Measurements from ENCODE around the gene APOH. TPM values are rescaled to one million over a fixed set of nuclear protein-coding genes. Genes with fewer than 3 reads are reported as not detected.

The APOH gene
- total and polyA plus RNA-seq, 2 of the 13 experiments (the other 11 are each of a cell fraction or from before 2014, with no cell fraction given) = 4,846 to 5,748 TPM

DNA sequence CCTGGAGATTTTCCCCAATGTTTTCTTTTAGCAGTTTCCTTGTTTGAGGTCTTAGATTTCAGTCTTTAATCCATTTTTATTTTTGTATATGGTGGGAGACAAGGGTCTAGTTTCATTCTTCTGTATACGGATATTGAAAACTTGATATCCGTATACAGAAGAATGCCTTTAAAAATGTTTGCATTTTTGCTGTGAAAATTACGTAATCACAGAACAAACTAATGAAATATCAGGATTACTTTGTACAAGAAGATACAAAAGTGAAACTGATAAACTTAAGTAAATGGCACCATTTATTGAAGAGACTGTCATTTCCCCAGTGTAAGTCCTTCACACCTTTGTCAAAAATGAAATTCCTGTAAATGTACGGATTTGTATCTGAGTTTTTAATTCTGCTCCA, 50.6 kb downstream of the APOH start:
- intact Hi-C loops (cut with micrococcal nuclease; ENCODE audit: unreplicated experiment) (no loop called here), in situ Hi-C loops (cut with HindIII; ENCODE audit: extremely low pct_ligation_motif_present, low pct_unique_long_range_greater_than_20kb) (no loop called here)
- no peaks in the 10 kb centered on the region for H3K27me3 ChIP-seq (ENCODE audit: control insufficient read depth in 1 of 2, insufficient read depth in 2 of 2, low read length in 2 of 2)
- no peaks in the 10 kb centered on the region for H3K9me3 ChIP-seq (ENCODE audit: low read length)
- peak; percentile 81 for TF ChIP-seq CEBPB (IDR thresholded peaks at IDR 0.05; ENCODE audit: borderline replicate concordance, low read depth, low read length)
- no peak for TF ChIP-seq DPF2 (CRISPR knock-in tag; IDR thresholded peaks at IDR 0.05; ENCODE audit: borderline replicate concordance, low read depth)
- H3K4me3 ChIP-seq (replicated peaks in 1 of 3; ENCODE audit: insufficient read depth in 1 of 3, low read depth in 2 of 3, low read length in 3 of 3) = no peak overlapping the region
- H4K20me1 ChIP-seq (ENCODE audit: insufficient read depth, low read length) = no peaks in the 10 kb centered on the region
- BruUV-seq (replicated peaks) = no TSS peak
- H3K4me1 ChIP-seq (ENCODE audit: insufficient read depth, low read length) = no peaks in the 10 kb centered on the region
- ATAC-seq (no peak), DNase-seq (ENCODE audit: low spot score) (no peak), FAIRE-seq (no peak)
- no peak overlapping the region for H3K27ac ChIP-seq (ENCODE audit: extremely low read length, insufficient read depth, low read length)
- ChIA-PET CTCF (ENCODE audit: low intra/inter-chr PET ratio, low total read pairs) (no interaction called here), POLR2A (no interaction called here)
- H3K79me2 ChIP-seq (ENCODE audit: insufficient read depth, low read length) = no peaks in the 10 kb centered on the region
- no peak overlapping the region for H3K9ac ChIP-seq (ENCODE audit: insufficient read depth, low read depth, low read length)
- H3K36me3 ChIP-seq (replicated peaks in 1 of 2; ENCODE audit: control insufficient read depth in 1 of 2, insufficient read depth in 2 of 2, low read length in 2 of 2) = peaks cover 0 to 4% of the 10 kb centered on the region in 2 experiments; a peak in 1 of 5 replicates
- no peak overlapping the region for H3K4me2 ChIP-seq (ENCODE audit: low read depth, low read length)
- WGBS (ENCODE audit: low lambda C conversion rate) = 90% methylated on average over 4 of the region's 4 CpGs
- H2AFZ ChIP-seq (ENCODE audit: low read length) = no peak overlapping the region

DNA sequence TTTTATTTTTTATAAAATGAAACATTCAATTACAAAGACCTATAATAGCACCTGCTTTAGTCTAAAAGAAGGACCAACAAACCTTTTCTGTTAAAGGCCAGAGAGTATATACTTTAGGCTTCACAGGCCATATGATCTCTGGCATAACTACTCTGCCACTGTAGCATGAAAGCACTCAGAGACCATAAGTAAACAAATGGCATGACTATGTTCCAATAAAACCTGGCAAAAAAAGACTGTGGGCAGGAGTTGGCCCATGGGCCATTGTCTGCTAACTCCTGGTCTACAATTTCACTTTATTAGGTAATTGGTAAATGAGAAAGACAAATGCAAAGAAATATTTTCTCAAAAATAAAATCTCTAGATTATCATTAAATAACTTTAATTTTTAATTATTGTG, 52.2 kb downstream of the APOH start:
- Histone ChIP-seq H3K9ac (ENCODE audit: insufficient read depth, low read depth, low read length) (no peak overlapping the region), H3K9me3 (ENCODE audit: low read length) (no peaks in the 10 kb centered on the region), H3K27me3 (ENCODE audit: control insufficient read depth in 1 of 2, insufficient read depth in 2 of 2, low read length in 2 of 2) (no peaks in the 10 kb centered on the region), H3K27ac (ENCODE audit: extremely low read length, insufficient read depth, low read length) (no peak overlapping the region), H3K4me2 (ENCODE audit: low read depth, low read length) (no peak overlapping the region), H2AFZ (ENCODE audit: low read length) (no peak overlapping the region), H3K79me2 (ENCODE audit: insufficient read depth, low read length) (no peaks in the 10 kb centered on the region), H3K4me3 (replicated peaks in 1 of 3; ENCODE audit: insufficient read depth in 1 of 3, low read depth in 2 of 3, low read length in 3 of 3) (no peak overlapping the region), H3K36me3 (replicated peaks in 1 of 2; ENCODE audit: control insufficient read depth in 1 of 2, insufficient read depth in 2 of 2, low read length in 2 of 2) (no peaks in the 10 kb centered on the region), H4K20me1 (ENCODE audit: insufficient read depth, low read length) (no peaks in the 10 kb centered on the region), H3K4me1 (ENCODE audit: insufficient read depth, low read length) (no peaks in the 10 kb centered on the region)
- ATAC-seq (no peak), DNase-seq (ENCODE audit: low spot score) (no peak), FAIRE-seq (no peak)
- ChIA-PET POLR2A (no interaction called here), CTCF (ENCODE audit: low intra/inter-chr PET ratio, low total read pairs) (no interaction called here)
- in situ Hi-C loops (cut with HindIII; ENCODE audit: extremely low pct_ligation_motif_present, low pct_unique_long_range_greater_than_20kb) (no loop called here), intact Hi-C loops (cut with micrococcal nuclease; ENCODE audit: unreplicated experiment) (no loop called here)
- BruUV-seq (replicated peaks) = no TSS peak
- no peak for TF ChIP-seq NKX3-1 (CRISPR knock-in tag; IDR thresholded peaks at IDR 0.05)
- TF ChIP-seq KLF6 (CRISPR knock-in tag; IDR thresholded peaks at IDR 0.05) = no peak
- no peak for TF ChIP-seq NFYC (CRISPR knock-in tag; IDR thresholded peaks at IDR 0.05)
- no peak for TF ChIP-seq FOXK2 (IDR thresholded peaks at IDR 0.05)
- no peak for TF ChIP-seq SMARCC2 (IDR thresholded peaks at IDR 0.05)
- TF ChIP-seq, protein P1, sequence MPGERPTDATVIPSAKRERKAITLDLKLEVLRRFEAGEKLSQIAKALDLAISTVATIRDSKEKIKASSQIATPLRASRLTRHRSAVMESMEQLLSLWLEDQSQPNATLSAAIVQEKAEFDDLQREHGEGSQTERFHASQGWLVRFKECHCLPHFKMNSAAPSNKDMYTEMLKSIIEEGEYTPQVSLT (CRISPR knock-in tag; IDR thresholded peaks at IDR 0.05; ENCODE audit: borderline replicate concordance, low read depth) = no peak
- TF ChIP-seq NFIB (CRISPR knock-in tag; IDR thresholded peaks at IDR 0.05; ENCODE audit: borderline replicate concordance) = no peak
- TF ChIP-seq TARDBP (CRISPR knock-in tag; IDR thresholded peaks at IDR 0.05) = no peak
- no peak for TF ChIP-seq ZNF484 (CRISPR knock-in tag; IDR thresholded peaks at IDR 0.05; ENCODE audit: borderline replicate concordance, low read depth)
- TF ChIP-seq, protein P2, sequence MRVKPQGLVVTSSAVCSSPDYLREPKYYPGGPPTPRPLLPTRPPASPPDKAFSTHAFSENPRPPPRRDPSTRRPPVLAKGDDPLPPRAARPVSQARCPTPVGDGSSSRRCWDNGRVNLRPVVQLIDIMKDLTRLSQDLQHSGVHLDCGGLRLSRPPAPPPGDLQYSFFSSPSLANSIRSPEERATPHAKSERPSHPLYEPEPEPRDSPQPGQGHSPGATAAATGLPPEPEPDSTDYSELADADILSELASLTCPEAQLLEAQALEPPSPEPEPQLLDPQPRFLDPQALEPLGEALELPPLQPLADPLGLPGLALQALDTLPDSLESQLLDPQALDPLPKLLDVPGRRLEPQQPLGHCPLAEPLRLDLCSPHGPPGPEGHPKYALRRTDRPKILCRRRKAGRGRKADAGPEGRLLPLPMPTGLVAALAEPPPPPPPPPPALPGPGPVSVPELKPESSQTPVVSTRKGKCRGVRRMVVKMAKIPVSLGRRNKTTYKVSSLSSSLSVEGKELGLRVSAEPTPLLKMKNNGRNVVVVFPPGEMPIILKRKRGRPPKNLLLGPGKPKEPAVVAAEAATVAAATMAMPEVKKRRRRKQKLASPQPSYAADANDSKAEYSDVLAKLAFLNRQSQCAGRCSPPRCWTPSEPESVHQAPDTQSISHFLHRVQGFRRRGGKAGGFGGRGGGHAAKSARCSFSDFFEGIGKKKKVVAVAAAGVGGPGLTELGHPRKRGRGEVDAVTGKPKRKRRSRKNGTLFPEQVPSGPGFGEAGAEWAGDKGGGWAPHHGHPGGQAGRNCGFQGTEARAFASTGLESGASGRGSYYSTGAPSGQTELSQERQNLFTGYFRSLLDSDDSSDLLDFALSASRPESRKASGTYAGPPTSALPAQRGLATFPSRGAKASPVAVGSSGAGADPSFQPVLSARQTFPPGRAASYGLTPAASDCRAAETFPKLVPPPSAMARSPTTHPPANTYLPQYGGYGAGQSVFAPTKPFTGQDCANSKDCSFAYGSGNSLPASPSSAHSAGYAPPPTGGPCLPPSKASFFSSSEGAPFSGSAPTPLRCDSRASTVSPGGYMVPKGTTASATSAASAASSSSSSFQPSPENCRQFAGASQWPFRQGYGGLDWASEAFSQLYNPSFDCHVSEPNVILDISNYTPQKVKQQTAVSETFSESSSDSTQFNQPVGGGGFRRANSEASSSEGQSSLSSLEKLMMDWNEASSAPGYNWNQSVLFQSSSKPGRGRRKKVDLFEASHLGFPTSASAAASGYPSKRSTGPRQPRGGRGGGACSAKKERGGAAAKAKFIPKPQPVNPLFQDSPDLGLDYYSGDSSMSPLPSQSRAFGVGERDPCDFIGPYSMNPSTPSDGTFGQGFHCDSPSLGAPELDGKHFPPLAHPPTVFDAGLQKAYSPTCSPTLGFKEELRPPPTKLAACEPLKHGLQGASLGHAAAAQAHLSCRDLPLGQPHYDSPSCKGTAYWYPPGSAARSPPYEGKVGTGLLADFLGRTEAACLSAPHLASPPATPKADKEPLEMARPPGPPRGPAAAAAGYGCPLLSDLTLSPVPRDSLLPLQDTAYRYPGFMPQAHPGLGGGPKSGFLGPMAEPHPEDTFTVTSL (CRISPR knock-in tag; IDR thresholded peaks at IDR 0.05; ENCODE audit: borderline replicate concordance) = no peak
- TF ChIP-seq ZUFSP (CRISPR knock-in tag; IDR thresholded peaks at IDR 0.05; ENCODE audit: borderline replicate concordance) = no peak

Measured in HepG2 (cell line).